ENCODE data around the gene EHBP1. TPM values are rescaled to one million over a fixed set of nuclear protein-coding genes. Genes with fewer than 3 reads are reported as not detected.
"Not testable (repeated sequence)": the region's sequence is repeated elsewhere in the genome, so short reads cannot be mapped to it uniquely, and the experiment has no call there.

EHBP1 gene
- polyA plus RNA-seq, 12 donors, result 23.7 to 67.8 (median 32.0) TPM; not detected in 1

DNA sequence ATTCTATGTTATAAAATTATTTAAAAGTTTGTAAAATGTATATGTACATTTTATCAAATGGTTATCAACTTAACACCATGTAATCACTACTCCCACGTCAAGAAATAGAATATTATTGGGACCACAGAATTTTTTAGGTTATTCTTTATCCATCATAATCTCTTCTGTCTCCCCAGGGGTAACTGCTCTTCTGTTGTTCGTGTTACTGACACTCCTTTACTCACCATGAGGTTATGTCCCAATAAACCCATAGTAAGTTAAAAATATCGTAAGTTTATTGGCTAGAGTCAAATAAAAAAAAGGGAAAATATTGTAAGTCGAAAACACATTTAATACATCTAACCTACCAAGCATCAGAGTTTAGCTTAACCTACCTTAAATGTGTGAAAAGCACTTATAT, 359.1 kb downstream of the EHBP1 start:
- DNase-seq, result no peak

DNA sequence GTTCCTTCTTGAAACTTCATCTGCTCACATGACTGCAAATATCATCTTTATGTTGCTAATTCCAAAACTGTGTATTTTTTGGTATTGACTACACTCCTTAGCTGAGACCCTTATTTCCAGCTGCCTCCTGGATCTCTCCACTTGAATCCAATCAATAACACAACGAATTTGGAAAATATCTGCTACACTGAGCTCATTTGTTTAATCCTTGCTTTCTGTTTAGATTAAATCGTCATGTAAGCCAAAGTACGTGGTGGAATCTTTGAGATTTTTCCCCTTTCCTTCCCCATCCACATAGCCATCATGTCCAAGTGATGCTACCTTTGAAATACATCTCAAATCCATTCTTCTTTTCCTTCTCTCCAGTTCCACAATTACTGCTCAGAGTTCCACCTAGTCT, 360.8 kb downstream of the EHBP1 start:
- no peak for DNase-seq

DNA sequence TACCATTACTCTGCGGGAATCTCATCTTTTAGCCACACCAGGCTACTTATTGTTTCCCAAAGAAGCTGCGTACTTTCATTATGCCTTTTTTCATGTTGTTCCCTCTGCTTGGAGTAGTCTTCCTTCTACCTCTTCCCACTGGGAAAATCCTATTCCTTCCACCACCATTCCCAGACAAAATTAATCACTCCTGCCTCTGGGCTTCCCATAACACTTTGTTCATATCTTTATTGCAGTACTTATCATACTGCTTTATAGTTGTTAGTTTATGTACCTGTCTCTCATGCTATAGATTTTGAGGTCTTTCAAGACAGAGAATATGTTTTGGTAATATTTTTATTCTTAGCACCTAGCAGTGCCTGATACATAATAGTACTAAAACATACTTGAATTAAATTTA, 361.3 kb downstream of the EHBP1 start:
- DNase-seq, result no peak

DNA sequence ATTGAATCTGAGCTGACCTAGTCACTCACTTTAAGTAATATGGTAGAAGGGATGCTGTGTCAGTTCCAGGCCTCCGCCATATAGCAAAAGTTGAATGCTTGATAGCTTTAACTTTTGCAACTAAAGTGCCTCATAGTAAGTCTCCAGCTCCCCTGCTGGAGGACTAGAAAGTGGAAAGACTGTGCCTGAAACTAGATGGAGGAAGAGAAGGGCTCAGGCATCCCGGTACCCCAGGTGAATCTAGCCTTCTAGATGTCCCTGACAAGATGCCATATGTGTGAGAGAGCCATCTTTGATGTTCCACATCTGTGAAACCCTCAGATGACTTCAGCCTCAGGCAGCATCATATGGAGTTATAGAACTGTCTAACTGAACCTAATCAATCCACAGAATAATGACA, 366.2 kb downstream of the EHBP1 start:
- no peak for DNase-seq

DNA sequence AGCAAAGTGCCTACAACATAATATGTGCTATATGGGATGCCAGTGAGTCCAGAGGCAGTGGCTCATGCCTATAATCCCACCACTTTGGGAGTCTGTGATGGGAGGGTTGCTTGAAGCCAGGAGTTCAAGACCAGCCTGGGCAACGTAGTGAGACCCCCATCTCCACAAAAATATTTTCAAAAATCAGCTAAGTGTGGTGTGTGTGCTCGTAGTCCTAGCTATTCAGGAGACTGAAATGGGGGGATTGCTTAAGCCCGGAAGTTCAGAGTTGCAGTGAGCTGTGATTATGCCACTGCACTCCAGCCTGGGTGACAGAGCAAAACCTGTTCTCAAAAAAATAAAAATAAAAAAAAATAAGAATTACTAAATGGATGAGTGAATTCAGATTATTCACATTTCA, 368.5 kb downstream of the EHBP1 start:
- no peak for DNase-seq

DNA sequence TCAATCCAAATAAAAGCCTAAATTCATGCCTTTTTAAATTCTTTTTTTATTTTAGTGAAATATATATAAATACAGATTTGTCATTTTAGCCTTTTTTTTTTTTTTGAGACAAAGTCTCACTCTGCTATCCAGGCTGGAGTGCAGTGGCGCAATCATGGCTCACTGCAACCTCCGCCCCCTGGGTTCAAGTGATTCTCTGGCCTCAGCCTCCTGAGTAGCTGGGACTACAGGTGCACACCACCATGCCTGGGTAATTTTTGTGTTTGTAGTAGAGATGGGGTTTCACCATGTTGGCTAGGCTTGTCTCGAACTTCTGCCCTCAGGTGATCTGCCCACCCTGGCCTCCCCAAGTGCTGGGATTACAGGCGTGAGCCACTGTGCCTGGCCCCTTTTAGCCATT, 368.9 kb downstream of the EHBP1 start:
- DNase-seq, result not testable (repeated sequence)

DNA sequence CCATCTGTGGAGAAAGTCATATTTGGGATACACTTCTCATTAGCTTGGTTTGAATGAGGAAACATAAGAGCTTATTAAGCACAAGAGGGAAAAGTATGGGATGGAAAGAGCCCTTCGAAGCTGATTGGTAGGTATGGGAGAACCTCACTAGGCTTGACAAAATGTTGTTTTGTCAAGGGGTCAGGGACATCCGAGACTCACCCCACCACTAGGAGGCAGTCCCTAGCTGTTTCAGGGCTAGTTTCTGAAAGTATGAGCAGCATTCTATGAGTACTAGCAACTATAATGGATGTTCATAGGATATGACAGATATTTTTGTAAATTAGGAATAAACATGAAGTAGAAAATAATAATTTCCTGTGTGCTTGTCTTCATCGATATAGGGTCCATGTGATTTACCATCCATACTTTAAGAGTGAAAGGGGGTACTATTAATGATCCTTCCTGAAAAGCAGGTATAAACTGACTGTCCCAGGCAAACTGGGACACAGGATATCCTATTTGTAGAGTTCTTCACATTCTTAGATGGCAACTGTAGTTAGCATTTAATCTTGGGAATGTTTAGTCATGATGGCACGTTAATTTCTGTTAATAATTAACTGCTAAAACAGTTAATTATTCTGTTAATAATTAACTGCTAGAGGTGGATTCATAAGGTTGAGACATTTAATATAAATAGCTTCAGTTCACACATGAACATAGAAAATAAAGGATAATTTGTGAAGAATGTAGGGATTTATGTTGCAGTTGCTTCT, 373.5 kb downstream of the EHBP1 start:
- DNase-seq, result no peak

DNA sequence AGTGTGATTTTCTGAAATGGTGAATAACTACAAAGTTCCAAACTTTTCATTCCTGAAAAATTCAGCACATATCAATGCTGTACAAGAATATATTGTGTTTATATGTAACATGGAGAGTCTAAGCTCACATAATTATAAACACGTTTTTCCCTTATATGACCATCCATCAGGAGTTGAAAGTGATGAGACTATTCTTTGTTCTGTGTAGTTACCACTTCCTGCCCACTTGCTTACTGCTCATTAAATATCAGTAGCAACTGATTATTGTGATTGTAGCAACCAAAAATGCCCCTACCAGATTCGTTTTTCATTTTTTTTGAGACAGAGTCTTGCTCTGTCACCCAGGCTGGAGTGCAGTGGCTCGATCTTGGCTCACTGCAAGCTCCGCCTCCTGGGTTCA, 375.9 kb downstream of the EHBP1 start:
- no peak for DNase-seq

DNA sequence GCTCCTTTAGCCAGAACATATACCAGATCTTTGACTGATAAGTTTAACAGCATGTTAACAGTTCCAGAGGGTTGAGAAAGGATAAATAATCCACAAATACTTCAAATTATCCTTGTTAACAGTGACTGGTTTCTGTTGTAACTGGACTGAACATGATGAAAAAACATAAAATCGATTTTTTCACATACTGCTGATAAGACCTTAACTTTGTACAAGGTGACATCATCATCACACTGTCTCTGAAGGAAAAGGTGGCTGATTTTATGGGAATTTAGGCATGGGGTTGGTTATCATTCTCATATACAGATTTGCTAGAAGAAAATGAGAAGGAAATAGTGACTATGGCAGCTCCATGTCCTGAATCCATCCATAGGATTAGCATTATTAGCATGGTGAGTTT, 381.2 kb downstream of the EHBP1 start:
- no peak for DNase-seq

DNA sequence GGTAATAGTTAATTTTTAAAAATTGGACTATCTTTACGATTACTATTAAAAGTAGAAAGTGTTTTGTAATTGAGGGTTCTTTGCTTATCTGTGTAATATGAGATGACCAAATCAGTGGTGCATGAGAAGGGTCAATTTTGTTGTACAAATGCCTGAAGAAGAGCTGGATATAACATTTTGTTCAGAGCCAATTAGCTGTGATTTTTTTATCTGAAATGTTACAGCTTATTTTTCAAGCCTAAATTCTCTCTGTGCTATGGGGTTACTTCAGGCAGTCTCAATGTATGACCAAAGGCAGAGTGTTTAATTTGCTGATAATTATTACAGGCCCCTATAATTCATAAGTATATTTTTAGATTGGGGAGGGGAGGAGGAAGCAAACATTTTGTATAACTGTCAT, 386.9 kb downstream of the EHBP1 start:
- no peak for DNase-seq

DNA sequence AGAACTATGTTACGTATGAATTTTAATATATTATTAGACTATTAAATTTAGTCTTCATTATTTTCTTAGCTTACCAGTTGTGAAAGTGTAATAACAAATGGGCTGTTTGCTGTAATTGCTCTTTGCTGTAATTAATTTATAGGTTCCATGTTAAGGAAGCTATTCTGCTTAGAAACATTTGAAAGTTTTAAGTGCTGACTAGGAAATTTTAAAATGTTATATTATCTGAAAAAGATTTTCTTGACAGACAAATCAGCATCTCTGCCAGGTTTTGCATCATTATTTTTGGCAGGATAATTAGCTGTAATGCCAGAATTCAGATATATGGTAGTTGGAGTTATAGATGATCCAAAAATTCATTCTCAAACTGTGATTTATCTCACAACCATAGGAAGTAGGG, 387.3 kb downstream of the EHBP1 start:
- DNase-seq, result no peak

DNA sequence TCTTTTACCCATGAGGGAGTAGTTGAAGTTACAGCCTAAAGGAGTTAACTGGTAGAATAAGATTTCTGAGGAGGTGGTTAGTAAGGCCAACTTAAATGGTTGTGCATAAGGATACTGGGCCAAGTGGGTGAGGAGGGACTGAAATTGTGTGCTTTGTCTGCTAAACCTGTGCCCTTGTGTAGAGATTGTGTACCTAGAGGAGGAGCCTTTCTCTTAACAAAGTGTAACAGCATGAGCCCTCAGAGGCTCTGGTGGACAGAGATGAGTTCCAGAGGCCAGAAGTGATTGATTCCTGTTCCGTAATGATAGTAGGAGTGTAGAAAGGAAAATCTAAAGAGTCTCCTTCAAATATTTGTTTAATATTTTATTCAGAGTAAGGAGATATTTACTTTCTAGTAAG, 388.0 kb downstream of the EHBP1 start:
- DNase-seq, result no peak

Other genes with a start within 250 kb of the EHBP1 start
- 1 to 10 TPM in 10 of 12 donors, not detected in 2; 1.4 to 2.6 (median 2.1) TPM for gene TMEM17, start 199.5 kb upstream of the EHBP1 start, polyA plus RNA-seq (ENCODE audit: insufficient read length in 12 of 12)